ENCODE measurements around the gene DNAJC21.
"Not testable (repeated sequence)": the region's sequence is repeated elsewhere in the genome, so short reads cannot be mapped to it uniquely, and the experiment has no call there.

DNAJC21 gene

DNA sequence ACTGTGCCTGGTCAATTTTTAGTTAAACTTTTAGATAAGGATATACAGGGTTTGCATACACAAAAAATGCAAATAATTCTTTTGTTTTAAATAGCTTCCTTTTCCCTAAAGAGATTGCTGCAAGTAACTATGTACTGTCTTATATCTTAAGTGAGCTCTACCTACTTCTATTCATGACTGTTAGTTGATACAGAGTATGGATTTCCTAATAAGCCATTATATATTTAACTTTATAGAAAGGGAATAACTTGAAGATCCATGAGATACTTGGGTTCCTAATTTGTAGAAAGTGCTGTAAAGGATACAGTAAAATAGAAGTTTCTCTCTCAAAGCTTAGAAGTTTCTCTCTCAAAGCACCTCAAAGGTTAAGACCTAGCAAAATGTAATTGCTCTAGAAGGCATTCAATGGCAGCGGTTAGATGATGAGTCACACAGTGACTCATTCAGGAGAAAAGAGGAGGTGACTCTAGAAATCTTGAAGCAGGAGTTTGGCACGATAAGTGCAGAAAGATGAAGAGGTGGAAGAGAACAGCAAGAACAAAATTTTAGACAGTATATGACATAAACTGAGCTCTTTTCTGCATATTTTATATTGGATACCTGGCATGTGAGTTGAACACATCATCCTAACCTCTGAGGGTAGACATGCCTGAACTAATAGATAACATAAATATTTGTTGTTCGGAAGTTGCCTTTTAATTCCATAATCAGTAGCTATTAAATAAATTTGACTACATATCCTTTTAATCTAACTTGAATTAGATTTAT, 5.5 kb upstream of the DNAJC21 start:
- peak in 1 of 5 donors; percentile 79 for DNase-seq

DNA sequence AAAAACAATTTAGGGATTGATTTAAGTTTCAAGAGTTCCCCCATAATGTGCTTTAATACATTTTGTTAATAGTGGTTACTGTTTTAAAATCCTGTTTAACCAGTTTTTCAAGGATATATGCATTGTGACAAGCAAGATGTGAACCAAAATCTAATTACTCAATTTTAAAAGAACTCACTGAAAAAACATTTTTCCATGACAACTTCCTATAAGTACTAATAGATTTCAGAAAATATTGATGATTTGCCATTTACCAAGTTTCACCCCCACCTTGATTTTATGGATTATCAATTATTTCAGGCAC, 4.9 kb upstream of the DNAJC21 start:
- DNase-seq: no peak

DNA sequence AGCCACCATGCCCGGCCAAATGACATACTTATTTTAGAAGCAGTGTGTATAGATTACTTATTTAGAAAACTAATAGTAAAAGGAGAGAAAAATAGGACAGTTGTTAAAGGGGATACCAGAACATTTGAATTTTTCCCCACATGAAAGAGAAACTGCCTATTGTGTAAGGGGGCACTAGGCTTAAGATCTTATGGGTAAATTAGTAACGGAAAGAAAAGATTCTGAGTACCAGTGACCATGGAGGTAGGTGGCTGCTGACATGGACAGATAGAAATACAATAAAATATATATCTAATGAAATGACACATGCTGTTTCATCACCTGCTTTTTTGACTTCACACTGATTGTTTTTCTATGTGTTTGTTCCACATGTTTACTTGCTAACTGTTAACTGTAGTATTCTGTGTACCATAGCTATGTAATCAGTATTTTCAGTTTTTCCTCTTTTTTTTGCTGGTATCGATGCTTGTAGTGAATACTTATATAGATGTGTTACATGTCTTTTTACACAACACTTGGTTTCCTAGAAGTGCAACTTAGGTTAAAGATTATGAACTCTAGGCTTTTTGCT, 3.0 kb upstream of the DNAJC21 start:
- no peak for DNase-seq

DNA sequence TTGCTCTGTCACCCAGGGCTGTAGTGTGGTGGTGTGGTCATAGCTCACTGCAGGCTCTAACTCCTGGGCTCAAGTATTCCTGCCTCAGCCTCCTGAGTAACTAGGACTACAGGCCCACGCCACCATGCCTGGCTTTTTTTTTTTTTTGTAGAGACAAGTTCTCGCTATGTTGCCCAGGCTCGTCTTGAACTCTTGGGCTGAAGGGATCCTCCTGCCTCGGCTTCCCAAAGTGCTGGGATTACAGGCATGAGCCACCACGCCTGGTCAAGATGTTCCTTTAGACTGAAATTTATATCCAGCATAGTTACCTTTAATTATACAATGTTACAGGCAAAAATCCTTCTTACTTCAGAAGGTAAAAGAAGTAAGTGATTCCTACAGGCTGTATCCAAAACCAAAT, 1.6 kb upstream of the DNAJC21 start:
- DNase-seq: no peak

DNA sequence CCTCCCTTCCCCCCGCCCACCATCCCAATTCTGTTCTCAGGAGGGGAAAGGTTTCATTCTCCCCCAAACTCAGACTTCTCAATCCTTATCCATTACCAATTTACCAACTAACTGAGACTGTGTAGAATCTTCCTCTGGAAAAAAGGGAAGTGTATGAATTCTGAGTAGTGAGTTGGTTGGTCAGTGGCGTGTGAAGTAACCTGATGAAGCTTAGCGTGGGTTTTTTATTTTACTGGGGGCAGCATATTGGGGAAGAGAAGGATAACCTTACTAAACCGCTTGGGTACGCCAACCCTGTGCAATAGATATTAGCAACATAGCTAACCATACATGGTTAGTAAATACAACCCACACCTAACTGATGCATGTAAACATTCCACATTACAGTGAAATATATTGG, 1.1 kb upstream of the DNAJC21 start:
- no peak for DNase-seq

DNA sequence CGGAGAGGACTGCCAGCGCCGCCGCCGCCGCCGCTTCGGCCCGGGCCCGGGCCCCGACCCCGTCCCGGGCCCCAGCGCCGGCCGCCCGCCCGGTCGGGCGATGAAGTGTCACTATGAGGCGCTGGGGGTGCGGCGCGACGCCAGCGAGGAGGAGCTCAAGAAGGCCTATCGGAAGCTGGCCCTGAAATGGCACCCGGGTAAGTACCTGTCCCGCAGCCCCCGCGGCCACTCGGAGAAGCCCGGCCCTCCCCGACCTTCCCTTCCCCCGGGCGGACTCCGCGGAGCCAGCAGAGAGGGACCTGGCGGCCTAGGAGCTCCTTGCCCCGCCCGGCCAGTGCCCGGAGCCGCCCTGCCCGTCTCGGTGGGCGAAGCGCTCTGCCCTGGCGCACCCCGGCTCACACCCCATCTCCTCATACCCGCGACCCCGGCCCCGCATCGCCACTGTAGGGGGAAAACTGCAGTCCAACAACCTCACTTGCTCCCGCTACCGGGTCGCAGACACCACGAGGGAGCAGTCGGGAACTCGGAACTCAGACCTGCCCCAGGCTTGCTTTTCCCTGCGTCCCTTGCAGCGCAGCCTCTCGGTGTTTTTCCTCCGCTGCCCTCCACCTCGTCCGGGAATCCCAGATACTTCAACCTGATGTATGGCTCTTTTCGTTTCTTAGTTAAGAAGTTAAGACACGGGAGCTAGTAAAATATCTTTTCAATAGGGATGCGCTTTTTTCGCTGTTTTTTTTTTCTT, 532 bp downstream of the DNAJC21 start:
- DNase-seq: peak; percentile 65 to 86 (median 78)

DNA sequence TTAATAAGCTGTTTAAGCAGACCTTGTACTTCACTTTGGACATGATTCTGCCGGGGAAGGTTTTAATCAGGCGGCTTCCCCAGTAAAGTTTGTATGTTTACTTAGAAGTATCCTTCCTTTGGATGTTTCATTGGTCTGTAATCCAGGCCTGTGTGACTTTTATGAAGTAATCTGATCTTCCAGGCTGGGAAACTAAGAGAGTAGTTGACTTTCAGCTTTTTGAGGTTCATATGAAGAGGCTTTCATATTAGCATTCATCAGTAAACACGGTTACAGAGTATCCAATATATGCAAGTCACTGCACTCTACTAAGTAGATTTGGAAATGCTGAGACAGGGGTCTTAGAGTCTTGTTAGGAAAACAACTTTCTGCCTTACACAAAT, 1.1 kb downstream of the DNAJC21 start:
- DNase-seq: peak in 1 of 5 donors; percentile 7

DNA sequence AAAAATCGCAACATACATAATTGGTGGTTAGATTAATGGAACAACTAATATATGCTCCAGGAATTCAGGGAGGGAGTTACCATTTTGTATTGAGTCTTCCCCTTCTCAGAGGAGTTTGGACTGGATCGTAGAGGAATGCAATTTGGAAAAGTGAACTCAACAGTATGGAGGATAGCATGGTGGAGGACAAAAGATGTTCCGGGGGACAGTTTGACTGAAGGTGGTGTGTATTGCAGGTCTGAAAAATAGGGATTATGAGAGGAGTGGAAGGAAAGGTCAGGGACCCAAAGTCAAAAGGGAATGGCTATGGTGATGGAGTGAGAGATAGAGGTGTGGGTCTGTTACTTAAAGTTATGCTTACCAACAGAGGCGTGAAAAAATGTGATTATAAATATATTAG, 1.5 kb downstream of the DNAJC21 start:
- DNase-seq: no peak

DNA sequence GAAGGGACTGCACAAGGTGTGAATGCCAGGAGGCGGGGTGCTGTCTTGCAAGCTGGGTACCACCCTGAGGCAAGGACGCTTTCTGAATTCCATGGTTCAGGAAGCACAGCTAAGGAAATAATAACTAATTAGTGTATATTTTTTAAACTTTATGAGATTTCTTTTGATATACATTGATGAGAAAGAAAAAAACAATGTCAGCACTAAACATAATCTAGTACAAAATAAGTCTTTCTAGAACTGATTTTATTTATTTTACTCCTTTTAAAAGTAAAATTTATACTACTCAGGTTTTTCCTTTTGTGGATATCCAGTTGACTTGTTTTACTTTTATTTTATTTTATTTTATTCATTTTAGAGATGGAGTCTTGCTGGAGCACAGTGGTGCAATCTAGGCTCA, 3.6 kb downstream of the DNAJC21 start:
- no peak for DNase-seq

DNA sequence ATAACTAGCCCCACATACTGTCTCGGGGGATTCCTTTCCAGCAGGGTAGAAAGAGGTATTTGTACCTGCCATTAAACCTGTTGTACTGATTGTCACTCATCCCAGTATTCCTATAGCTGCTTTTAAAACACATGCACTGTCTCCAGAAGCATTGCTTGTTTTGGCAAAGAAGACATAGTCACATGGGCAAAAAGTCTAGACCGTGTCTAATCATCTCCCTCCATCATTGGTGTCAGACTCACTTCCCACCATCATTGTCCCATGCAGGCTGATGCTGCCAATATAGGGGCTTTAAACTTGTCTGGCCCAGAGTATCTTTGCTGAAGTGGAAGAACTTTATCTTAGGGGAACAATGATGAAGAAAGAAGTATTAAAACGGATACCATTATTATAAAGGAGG, 12.6 kb downstream of the DNAJC21 start:
- DNase-seq: no peak

DNA sequence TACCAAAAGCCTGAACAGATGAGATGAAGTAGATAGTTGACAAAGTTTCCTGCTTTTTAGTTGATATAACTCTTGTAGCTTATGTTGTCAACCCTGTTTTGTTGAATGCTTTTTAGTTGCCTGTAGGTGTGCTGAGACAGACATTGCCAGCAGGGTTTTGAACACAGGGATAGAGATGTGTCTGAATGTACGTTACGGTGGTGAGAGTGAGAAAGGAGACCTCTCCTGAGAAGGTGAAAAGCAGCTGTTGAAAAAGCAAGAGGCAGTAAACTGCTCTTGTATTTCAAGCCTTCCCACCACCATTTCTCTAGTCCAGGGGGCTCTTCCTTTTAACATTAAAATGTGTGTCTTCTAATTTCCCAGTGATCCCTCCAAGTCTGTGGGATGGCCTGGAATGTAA, 14.7 kb downstream of the DNAJC21 start:
- DNase-seq: no peak

DNA sequence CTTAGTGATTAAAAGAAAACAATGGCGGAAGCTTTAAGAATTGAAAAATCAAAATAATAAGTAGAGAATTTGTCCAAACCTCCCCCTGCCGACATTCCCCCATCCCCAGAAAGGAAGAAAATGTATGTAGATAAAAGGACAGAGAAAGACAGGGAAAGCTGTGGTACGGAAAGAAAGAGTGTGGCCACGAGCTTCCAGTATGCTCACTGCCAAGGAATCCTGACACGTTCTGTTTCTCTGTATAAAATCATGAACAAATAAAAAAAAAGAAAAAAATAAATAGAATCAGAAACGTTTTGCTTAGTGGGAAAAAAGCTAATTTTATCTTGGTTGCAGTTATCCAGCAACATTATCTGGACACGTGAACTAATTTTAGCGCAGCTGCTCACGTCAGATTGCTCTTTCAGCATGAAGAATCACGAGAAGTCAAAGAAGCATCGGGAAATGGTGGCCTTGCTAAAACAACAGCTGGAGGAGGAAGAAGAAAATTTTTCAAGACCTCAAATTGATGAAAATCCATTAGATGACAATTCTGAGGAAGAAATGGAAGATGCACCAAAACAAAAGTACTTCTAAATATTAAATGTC, 15.2 kb downstream of the DNAJC21 start:
- DNase-seq: no peak

DNA sequence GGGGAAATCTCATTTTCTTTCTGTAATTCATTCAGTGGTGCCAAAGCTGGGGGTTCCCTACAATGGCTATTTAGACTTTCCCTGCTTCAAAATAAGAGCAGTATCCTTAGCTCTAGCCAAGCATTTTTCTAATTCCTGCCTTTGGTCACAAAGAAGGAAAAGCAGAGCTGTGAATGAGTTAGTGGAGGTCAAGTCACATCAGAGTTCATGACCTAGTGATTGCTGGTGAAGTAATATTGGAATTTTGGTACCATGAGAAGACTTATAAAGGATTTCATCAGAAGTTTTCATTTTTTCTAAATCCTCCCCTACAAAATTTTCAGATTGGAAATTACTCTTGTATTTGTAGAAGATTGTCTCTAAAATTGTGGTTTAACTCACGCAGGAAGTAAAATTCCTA, 28.0 kb downstream of the DNAJC21 start:
- DNase-seq: no peak

DNA sequence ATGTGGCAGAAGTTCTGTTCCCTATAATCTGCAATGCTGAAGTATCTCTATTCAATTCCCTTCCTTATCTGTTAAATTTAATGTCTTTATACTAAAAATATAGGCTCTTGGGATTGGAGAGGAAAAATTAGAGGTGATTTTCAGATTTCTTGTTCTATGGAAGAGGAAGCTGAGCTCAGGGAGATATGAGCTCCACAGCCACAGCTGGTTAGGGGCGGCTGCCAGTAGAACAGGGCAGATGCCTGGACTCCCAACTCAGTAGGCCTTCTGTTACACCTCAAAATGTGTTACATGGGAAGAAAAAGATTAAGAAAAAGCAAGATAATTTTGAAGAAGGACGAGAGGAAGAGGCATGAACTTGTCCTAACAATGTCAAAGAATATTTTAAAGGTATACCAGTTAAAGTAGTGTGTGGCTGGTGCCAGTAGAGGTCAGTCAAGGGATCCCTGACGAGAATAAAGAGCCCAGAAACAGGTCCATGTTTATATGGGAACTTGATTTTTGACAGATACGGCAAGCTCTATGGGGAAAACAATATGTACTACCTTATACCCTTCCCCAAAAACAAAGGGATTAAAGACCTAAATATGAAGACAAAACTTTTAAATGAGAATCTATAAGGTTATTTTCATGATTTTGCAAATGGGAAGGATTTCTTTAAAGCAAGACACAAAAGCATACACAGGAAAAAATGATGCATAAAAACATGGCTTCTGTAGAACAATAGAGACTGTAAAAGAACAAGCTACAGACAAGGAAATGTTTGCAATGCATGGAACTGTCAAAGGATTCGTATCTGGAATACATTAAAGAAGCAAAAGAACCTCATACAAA, 28.7 kb downstream of the DNAJC21 start:
- no peak for DNase-seq

DNA sequence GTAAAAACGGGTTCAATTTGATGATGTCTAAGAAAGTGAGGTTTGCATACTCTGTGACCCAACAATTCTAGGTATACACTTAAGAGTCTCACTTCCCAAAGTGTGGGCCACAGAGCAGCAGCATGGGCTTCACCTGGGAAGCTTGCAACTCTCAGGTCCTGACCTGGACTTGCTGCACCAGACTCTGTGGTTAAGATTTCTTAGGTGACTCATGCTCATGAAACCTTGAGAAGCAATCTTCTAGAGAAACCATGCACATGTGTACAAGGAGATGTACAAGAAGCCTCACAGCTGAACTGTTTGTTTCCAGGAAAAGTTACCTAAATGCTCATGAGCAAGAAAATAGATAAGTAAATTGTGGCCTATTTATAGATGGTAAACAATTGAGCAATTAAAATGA, 30.0 kb downstream of the DNAJC21 start:
- peak in 1 of 5 donors; percentile 50 for DNase-seq

DNA sequence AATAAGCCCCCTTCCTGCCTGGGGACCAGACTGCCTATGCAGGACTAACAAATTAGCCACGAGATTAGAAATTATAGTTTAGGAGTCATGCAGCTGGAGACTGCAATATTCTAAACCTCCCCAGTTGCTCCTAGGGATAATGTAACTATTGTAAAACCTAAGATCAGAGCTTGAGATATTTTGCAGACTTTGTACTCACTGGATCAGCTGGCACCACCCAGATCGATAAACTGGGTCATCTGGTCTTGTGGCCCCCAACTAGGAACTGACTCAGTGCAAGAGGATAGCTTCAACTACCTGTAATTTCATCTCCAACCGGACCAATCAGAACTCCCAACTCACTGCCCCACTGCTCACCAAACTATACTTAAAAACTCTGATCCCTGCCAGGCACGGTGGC, 38.2 kb downstream of the DNAJC21 start:
- DNase-seq: no peak

DNA sequence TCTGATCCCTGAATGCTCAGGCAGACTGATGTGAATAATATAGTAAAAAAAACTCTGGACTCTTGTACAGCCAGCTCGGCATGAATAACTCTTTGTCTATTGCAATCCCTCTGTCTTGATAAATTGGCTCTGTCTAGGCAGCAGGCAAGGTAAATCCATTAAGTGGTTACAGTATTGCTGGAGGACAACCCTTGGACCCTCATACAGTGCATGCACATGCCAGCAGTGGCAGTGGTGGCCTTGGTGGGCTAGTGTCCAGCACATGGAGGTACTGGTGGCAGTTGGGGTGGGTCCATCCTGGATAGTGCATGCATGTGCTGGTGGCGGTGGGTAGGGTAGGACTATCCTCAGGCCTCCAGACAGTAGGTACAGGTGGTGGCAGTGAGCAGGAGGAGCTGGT, 38.9 kb downstream of the DNAJC21 start:
- DNase-seq: no peak

DNA sequence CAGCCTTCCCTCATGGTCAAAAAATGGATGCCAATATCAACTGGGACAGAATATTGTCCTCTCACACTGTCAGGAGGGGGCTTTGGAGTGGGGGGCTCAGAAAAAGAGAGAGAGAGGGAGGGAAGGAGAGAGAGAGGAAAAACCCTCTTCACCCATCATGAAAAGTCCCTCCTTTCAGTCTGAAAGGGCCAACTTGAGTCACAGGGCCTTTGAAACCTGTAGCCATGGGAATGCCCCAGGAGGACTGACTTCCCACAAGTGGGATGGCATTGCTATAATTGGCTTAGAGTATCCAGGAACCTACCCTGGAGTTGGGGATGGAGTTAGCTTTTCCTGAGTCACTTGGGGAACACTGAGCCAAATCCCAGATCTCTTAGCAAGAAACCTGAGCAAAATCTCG, 41.2 kb downstream of the DNAJC21 start:
- DNase-seq: no peak

DNA sequence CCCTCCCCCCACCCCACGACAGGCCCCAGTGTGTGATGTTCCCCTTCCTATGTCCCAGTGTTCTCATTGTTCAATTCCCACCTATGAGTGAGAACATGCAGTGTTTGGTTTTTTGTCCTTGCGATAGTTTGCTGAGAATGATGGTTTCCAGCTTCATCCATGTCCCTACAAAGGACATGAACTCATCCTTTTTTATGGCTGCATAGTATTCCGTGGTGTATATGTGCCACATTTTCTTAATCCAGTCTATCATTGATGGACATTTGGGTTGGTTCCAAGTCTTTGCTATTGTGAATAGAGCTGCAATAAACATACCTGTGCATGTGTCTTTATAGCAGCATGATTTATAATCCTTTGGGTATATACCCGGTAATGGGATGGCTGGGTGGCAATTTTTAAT, 42.3 kb downstream of the DNAJC21 start:
- DNase-seq: not testable (repeated sequence)

DNA sequence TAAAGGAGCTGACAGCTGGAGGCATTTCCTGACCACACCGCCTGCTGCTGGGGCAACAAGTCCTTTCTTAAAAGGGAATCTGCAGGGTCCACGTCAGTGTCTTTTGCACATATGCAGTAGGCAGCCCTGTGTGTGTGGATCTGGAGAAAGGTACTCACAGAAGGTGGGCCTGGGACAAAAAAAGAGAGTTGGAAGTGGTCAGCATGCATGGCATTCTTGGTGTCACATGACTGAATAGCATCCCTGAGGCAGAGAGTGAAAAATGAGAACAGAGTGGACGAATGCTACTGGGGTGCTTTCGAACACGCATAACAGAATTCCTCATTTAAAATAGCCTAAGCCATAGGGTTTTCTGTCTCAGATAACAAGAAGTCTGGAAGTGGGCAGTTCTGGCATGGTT, 47.0 kb downstream of the DNAJC21 start:
- no peak for DNase-seq

DNA sequence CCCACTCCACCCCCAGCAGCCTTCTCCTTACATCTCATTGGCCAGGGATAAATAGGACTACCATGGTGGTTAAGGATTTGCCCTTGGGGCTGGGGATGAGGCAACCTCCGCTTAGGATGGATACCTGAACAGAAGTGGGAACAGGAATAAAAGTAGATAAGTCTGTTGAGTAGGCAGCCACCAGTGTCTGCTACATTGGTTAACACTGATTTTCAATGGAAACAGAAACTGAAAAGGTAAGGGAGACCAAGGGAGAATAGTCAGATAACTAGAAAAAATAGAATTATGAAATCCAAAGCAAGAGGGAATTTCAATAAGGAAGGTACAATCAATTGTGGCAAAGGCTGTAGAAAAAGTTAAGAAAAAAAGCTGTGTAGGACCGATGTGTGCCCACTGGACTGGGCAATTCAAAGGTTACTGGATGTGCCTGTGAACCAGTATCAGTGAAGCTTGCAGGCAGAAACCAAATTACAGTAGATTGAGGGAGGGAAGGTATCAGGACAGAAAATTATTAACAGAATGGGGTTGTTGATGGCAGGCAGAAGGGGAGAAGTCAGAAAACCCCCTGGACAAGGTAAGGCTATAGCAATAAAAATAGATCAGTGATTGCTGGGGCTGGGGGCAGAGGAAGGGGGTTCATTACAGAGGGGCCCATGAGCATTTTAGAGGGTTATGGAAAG, 48.7 kb downstream of the DNAJC21 start:
- DNase-seq: no peak

DNA sequence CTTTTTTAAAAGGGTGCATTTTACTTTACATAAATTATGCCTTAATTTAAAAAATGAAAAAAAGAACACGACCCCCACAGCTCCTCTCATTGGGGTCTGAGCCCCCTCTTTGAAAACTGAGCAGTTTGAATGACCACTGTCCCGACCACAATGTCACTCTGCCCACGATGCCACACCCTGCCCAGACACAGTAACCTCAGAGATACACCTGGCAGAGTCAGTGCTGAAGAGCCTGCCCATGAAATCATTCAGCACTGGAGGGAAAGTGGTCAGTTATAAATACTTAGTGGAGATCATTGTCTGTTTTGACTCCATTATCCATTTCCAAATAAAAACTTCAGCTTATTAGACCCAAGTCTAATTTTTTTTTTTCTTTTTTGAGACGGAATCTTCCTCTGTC, 49.3 kb downstream of the DNAJC21 start:
- no peak for DNase-seq
